Liver (tissue), 9 donors: ENCODE data around the gene SCML1. TPM values are rescaled to one million over a fixed set of nuclear protein-coding genes. Genes with fewer than 3 reads are reported as not detected.

ENCODE experiments used
- DNase-seq: peaks from one replicate; pipeline ENCODE4 v3.0.0-alpha.2; 2017; ENCODE audit warnings: low spot score
- H3K27ac ChIP-seq, 2 donors: one replicate each; pipeline ENCODE4 v1.7.0; 2013; ENCODE audit warnings: inconsistent platforms in 2 of 2, low read length in 2 of 2, control low read depth in 1 of 2, low read depth in 1 of 2, mild to moderate bottlenecking in 1 of 2
- H3K27me3 ChIP-seq, 4 donors: one replicate each; pipeline versions ENCODE4 v1.6.1 to v1.7.0; 2013; ENCODE audit warnings: low read length in 3 of 4, inconsistent platforms in 1 of 4, mild to moderate bottlenecking in 1 of 4, moderate library complexity in 1 of 4; ENCODE audit not compliant: control insufficient read depth in 4 of 4, insufficient read depth in 4 of 4
- H3K36me3 ChIP-seq, 4 donors: one replicate each; pipeline versions ENCODE4 v1.6.1 to v1.7.0; 2013; ENCODE audit warnings: low read length in 3 of 4, mild to moderate bottlenecking in 3 of 4, low read depth in 1 of 4, moderate library complexity in 1 of 4; ENCODE audit not compliant: control insufficient read depth in 4 of 4, insufficient read depth in 3 of 4
- H3K4me1 ChIP-seq, 4 donors: one replicate each; pipeline versions ENCODE4 v1.6.1 to v1.7.0; 2013; ENCODE audit warnings: low read length in 3 of 4, mild to moderate bottlenecking in 3 of 4, moderate library complexity in 1 of 4; ENCODE audit not compliant: control insufficient read depth in 4 of 4, insufficient read depth in 4 of 4
- H3K4me3 ChIP-seq, 3 donors: one replicate each; pipeline versions ENCODE4 v1.6.1 to v1.7.0; 2013; ENCODE audit warnings: low read length in 3 of 3, control low read depth in 1 of 3, low read depth in 1 of 3, mild to moderate bottlenecking in 1 of 3
- H3K9ac ChIP-seq, 2 donors: one replicate each; pipeline ENCODE4 v1.7.0; 2013; ENCODE audit warnings: low read length in 2 of 2, mild to moderate bottlenecking in 2 of 2, moderate library complexity in 2 of 2, control low read depth in 1 of 2, low read depth in 1 of 2
- H3K9me3 ChIP-seq, 4 donors: one replicate each; pipeline versions ENCODE4 v1.6.1 to v1.7.0; 2013; ENCODE audit warnings: low read length in 3 of 4; ENCODE audit not compliant: control insufficient read depth in 4 of 4
- CTCF ChIP-seq: fragments of 150-350 bp; IDR thresholded peaks from 2 replicates; pipeline ENCODE4 v1.5.1; 2017; ENCODE audit warnings: improper control_type of control experiment, low read depth, low read length; ENCODE audit not compliant: missing input control
- EGR1 ChIP-seq, 2 donors: IDR thresholded peaks; 2 replicates each; pipeline ENCODE4 v1.6.1; 2016 to 2018; ENCODE audit warnings: antibody characterized with exemption in 2 of 2, low read depth in 2 of 2
- FOXA1 ChIP-seq: IDR thresholded peaks from 2 replicates; pipeline ENCODE4 v1.6.1; 2016; ENCODE audit warnings: antibody characterized with exemption
- FOXA2 ChIP-seq: IDR thresholded peaks from 2 replicates; pipeline ENCODE4 v1.6.1; 2016; ENCODE audit warnings: antibody characterized with exemption
- GABPA ChIP-seq, 2 donors: IDR thresholded peaks in 1 of 2; conservative IDR thresholded peaks in 1 of 2; 2 replicates each; pipeline ENCODE4 v1.6.1; 2016; ENCODE audit warnings: antibody characterized with exemption in 2 of 2, mild to moderate bottlenecking in 1 of 2, moderate library complexity in 1 of 2
- HNF4A ChIP-seq, 2 donors: conservative IDR thresholded peaks; 2 replicates each; pipeline ENCODE4 v1.6.1; 2016; ENCODE audit warnings: antibody characterized with exemption in 2 of 2, mild to moderate bottlenecking in 2 of 2
- HNF4G ChIP-seq: IDR thresholded peaks from 2 replicates; pipeline ENCODE4 v1.6.1; 2016; ENCODE audit warnings: antibody characterized with exemption
- JUND ChIP-seq, 2 donors: IDR thresholded peaks; 2 replicates each; pipeline ENCODE4 v1.6.1; 2016; ENCODE audit warnings: antibody characterized with exemption in 2 of 2
- NR2F2 ChIP-seq: IDR thresholded peaks from 2 replicates; pipeline ENCODE4 v1.6.1; 2016; ENCODE audit warnings: antibody characterized with exemption
- RAD21 ChIP-seq, 2 donors: IDR thresholded peaks; 2 replicates each; pipeline ENCODE4 v1.6.1; 2016; ENCODE audit warnings: antibody characterized with exemption in 2 of 2, mild to moderate bottlenecking in 2 of 2
- RXRA ChIP-seq, 2 donors: IDR thresholded peaks; 2 replicates each; pipeline ENCODE4 v1.6.1; 2017 to 2018; ENCODE audit warnings: antibody characterized with exemption in 2 of 2, mild to moderate bottlenecking in 1 of 2
- SP1 ChIP-seq: IDR thresholded peaks from 2 replicates; pipeline ENCODE4 v1.6.1; 2018; ENCODE audit warnings: antibody characterized with exemption, mild to moderate bottlenecking
- TAF1 ChIP-seq: conservative IDR thresholded peaks from 2 replicates; pipeline ENCODE4 v1.6.1; 2016; ENCODE audit warnings: antibody characterized with exemption, mild to moderate bottlenecking
- YY1 ChIP-seq: IDR thresholded peaks from 2 replicates; pipeline ENCODE4 v1.6.1; 2016; ENCODE audit warnings: antibody characterized with exemption, mild to moderate bottlenecking
- ZBTB33 ChIP-seq: IDR thresholded peaks from 2 replicates; pipeline ENCODE4 v1.6.1; 2016; ENCODE audit warnings: antibody characterized with exemption
- WGBS: extraction: QIAGEN DNeasy Blood & Tissue Kit; methylation state at CpG from one replicate; pipeline ENCODE4 v1.1.7; 2013; 5-methylcytosine and 5-hydroxymethylcytosine counted together
- polyA plus RNA-seq, 2 donors: library from polyadenylated mRNA; stranded (reverse) in 1 of 2; unstranded in 1 of 2; fragments of 200-250 nt in 1 of 2; fragments of >200 nt in 1 of 2; fragmentation: Nextera tagmentation in 1 of 2; extraction: Ambion mirVana in 1 of 2; gene quantifications; one replicate each; pipeline versions ENCODE4 v1.2.1 to v1.2.3, GENCODE V29; 2013 to 2015
- total RNA-seq, 2 donors: library from RNA; depleted of rRNA; stranded (reverse); fragments of >200 nt; gene quantifications; one replicate each; pipeline ENCODE4 v1.2.3, GENCODE V29; 2014
- TF ChIP-seq, protein P1 (sequence below): IDR thresholded peaks from 2 replicates; pipeline ENCODE4 v1.6.1; 2016; ENCODE audit warnings: antibody characterized with exemption
- TF ChIP-seq, protein P2 (sequence below): IDR thresholded peaks from 2 replicates; pipeline ENCODE4 v1.6.1; 2016; ENCODE audit warnings: antibody characterized with exemption, mild to moderate bottlenecking
- TF ChIP-seq, protein P3 (sequence below): IDR thresholded peaks from 2 replicates; pipeline ENCODE4 v1.6.1; 2016; ENCODE audit warnings: antibody characterized with exemption
- donor health status: healthy.
- donor health status: healthy.
- donor health status: healthy.
- donor health status: healthy.
- donor health status: healthy.

The SCML1 gene
- total and polyA plus RNA-seq, 4 donors: 7.9 to 17.9 (median 14.9) TPM

GRCh38 chrX:17773221-17773876, 36.1 kb downstream of the SCML1 start (continued):
- TF ChIP-seq, protein P1, sequence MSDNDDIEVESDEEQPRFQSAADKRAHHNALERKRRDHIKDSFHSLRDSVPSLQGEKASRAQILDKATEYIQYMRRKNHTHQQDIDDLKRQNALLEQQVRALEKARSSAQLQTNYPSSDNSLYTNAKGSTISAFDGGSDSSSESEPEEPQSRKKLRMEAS: no peak
- TF ChIP-seq ZBTB33: no peak

DNA sequence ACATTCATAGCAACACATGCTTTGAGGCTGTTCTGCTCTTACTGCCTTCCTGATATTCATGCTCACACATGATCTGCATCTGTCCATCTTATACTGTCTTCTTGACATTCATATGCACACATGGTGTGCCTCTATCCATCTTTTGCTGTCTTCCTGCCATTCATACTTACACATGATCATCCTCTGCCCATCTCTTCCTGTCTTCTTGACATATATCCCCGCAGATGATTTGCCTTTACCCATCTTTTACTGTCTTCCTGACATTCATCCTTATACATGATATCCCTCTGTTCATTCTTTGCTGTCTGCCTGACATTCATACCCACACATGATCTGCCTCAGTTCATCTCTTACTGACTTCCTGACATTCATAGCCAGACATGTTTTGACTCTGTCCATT, 36.8 kb downstream of the SCML1 start:
- DNase-seq: no peak
- peaks cover 0 to 2% (median 0%) of the 10 kb centered on the region in 4 donors for H3K27me3 ChIP-seq
- H3K27ac ChIP-seq: no peak overlapping the region
- no peak overlapping the region for H3K4me3 ChIP-seq
- WGBS: 81% methylated on average over 1 of the region's 1 CpG
- no peak overlapping the region for H3K9ac ChIP-seq
- TF ChIP-seq RXRA (IDR thresholded peaks at IDR 0.05) (no peak), ZBTB33 (no peak), EGR1 (IDR thresholded peaks at IDR 0.05; ENCODE audit: low read depth in 2 of 2) (no peak), SP1 (no peak), RAD21 (IDR thresholded peaks at IDR 0.05) (no peak), HNF4A (conservative IDR thresholded peaks at IDR 0.05) (no peak), TAF1 (no peak), GABPA (IDR thresholded peaks at IDR 0.05 in 1 of 2, conservative IDR thresholded peaks at IDR 0.05 in 1 of 2) (no peak), NR2F2 (no peak), HNF4G (no peak), FOXA2 (no peak), FOXA1 (no peak), JUND (IDR thresholded peaks at IDR 0.05) (no peak), YY1 (no peak), CTCF (no peak)
- TF ChIP-seq, protein P2, sequence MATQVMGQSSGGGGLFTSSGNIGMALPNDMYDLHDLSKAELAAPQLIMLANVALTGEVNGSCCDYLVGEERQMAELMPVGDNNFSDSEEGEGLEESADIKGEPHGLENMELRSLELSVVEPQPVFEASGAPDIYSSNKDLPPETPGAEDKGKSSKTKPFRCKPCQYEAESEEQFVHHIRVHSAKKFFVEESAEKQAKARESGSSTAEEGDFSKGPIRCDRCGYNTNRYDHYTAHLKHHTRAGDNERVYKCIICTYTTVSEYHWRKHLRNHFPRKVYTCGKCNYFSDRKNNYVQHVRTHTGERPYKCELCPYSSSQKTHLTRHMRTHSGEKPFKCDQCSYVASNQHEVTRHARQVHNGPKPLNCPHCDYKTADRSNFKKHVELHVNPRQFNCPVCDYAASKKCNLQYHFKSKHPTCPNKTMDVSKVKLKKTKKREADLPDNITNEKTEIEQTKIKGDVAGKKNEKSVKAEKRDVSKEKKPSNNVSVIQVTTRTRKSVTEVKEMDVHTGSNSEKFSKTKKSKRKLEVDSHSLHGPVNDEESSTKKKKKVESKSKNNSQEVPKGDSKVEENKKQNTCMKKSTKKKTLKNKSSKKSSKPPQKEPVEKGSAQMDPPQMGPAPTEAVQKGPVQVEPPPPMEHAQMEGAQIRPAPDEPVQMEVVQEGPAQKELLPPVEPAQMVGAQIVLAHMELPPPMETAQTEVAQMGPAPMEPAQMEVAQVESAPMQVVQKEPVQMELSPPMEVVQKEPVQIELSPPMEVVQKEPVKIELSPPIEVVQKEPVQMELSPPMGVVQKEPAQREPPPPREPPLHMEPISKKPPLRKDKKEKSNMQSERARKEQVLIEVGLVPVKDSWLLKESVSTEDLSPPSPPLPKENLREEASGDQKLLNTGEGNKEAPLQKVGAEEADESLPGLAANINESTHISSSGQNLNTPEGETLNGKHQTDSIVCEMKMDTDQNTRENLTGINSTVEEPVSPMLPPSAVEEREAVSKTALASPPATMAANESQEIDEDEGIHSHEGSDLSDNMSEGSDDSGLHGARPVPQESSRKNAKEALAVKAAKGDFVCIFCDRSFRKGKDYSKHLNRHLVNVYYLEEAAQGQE: no peak
- TF ChIP-seq, protein P1: no peak
- TF ChIP-seq, protein P3, sequence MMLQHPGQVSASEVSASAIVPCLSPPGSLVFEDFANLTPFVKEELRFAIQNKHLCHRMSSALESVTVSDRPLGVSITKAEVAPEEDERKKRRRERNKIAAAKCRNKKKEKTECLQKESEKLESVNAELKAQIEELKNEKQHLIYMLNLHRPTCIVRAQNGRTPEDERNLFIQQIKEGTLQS: no peak
- no peaks in the 10 kb centered on the region for H3K4me1 ChIP-seq
- H3K9me3 ChIP-seq: peaks cover 0 to 2% (median 0%) of the 10 kb centered on the region in 4 donors
- no peaks in the 10 kb centered on the region for H3K36me3 ChIP-seq
